ENCODE data around the gene MAMSTR.

MAMSTR gene

GRCh38 chr19:48752496-48753365 is 33.2 kb upstream of the MAMSTR start, which contains the start of gene FUT1:
Gene FUT1, minus strand, starts transcription at chr19:48752641. Its CDS starts 1,360 bp downstream, at chr19:48751281.
- peaks cover 2% of the 10 kb centered on the region for H3K9me3 ChIP-seq (ENCODE audit: severe bottlenecking)
- no peaks in the 10 kb centered on the region for H3K27me3 ChIP-seq (ENCODE audit: insufficient read depth, low read depth, severe bottlenecking)
- no peak within 1 kb of the TSS for H3K27ac ChIP-seq
- peak within 1 kb of the TSS; percentile 43 for H3K4me3 ChIP-seq (ENCODE audit: low read depth, low read length)
- TF ChIP-seq CTCF (IDR thresholded peaks at IDR 0.05; ENCODE audit: low read depth, low read length): no peak
- H3K36me3 ChIP-seq: no peaks in the 10 kb centered on the region
- DNase-seq: peak; percentile 70

GRCh38 chr19:48751845-48752495 is 32.4 kb upstream of the MAMSTR start:
- Histone ChIP-seq H3K4me3 (ENCODE audit: low read depth, low read length) (peak overlapping the region; percentile 43), H3K27ac (no peak overlapping the region), H3K27me3 (ENCODE audit: insufficient read depth, low read depth, severe bottlenecking) (no peaks in the 10 kb centered on the region), H3K36me3 (no peaks in the 10 kb centered on the region), H3K9me3 (ENCODE audit: severe bottlenecking) (peaks cover 2% of the 10 kb centered on the region)
- no peak for TF ChIP-seq CTCF (IDR thresholded peaks at IDR 0.05; ENCODE audit: low read depth, low read length)
- no peak for DNase-seq

GRCh38 chr19:48750771-48751504 is 31.4 kb upstream of the MAMSTR start:
- Histone ChIP-seq H3K4me3 (ENCODE audit: low read depth, low read length) (no peak overlapping the region), H3K9me3 (ENCODE audit: severe bottlenecking) (peaks cover 2% of the 10 kb centered on the region), H3K27ac (no peak overlapping the region), H3K36me3 (no peaks in the 10 kb centered on the region), H3K27me3 (ENCODE audit: insufficient read depth, low read depth, severe bottlenecking) (no peaks in the 10 kb centered on the region)
- TF ChIP-seq CTCF (IDR thresholded peaks at IDR 0.05; ENCODE audit: low read depth, low read length): no peak
- DNase-seq: no peak

GRCh38 chr19:48750351-48750750 is 30.8 kb upstream of the MAMSTR start:
- no peak overlapping the region for H3K27ac ChIP-seq
- no peak overlapping the region for H3K4me3 ChIP-seq (ENCODE audit: low read depth, low read length)
- no peaks in the 10 kb centered on the region for H3K36me3 ChIP-seq
- peaks cover 2% of the 10 kb centered on the region for H3K9me3 ChIP-seq (ENCODE audit: severe bottlenecking)
- H3K27me3 ChIP-seq (ENCODE audit: insufficient read depth, low read depth, severe bottlenecking): no peaks in the 10 kb centered on the region
- DNase-seq: no peak
- TF ChIP-seq CTCF (IDR thresholded peaks at IDR 0.05; ENCODE audit: low read depth, low read length): no peak

GRCh38 chr19:48749571-48750198 is 30.2 kb upstream of the MAMSTR start:
- no peaks in the 10 kb centered on the region for H3K27me3 ChIP-seq (ENCODE audit: insufficient read depth, low read depth, severe bottlenecking)
- no peak overlapping the region for H3K4me3 ChIP-seq (ENCODE audit: low read depth, low read length)
- H3K9me3 ChIP-seq (ENCODE audit: severe bottlenecking): peaks cover 2% of the 10 kb centered on the region
- no peak overlapping the region for H3K27ac ChIP-seq
- no peak for TF ChIP-seq CTCF (IDR thresholded peaks at IDR 0.05; ENCODE audit: low read depth, low read length)
- H3K36me3 ChIP-seq: no peaks in the 10 kb centered on the region
- DNase-seq: no peak

Measured in WERI-Rb-1 (cell line).